Sigmoid colon (tissue), 4 donors: Measurements from ENCODE around the gene PLCL1.

Experiments used
- CTCF ChIP-seq, 4 experiments: fragments of 450-650 bp in 3 of 4; fragments of 200-600 bp in 1 of 4; IDR thresholded peaks; one replicate each; pipeline ENCODE4 v1.5.1; 2016 to 2019; ENCODE audit warnings: antibody characterized with exemption in 4 of 4, mild to moderate bottlenecking in 3 of 4, moderate library complexity in 2 of 4
- POLR2A ChIP-seq, 2 donors: fragments of 450-650 bp; IDR thresholded peaks; one replicate each; pipeline ENCODE4 v1.6.1; 2016; ENCODE audit warnings: antibody characterized with exemption in 2 of 2, mild to moderate bottlenecking in 2 of 2, moderate library complexity in 2 of 2
- POLR2AphosphoS5 ChIP-seq, 4 donors: sonication (generic); formaldehyde crosslinking; IDR thresholded peaks; one replicate each; pipeline ENCODE4 v1.6.1; 2017; ENCODE audit warnings: antibody characterized with exemption in 4 of 4

DNA sequence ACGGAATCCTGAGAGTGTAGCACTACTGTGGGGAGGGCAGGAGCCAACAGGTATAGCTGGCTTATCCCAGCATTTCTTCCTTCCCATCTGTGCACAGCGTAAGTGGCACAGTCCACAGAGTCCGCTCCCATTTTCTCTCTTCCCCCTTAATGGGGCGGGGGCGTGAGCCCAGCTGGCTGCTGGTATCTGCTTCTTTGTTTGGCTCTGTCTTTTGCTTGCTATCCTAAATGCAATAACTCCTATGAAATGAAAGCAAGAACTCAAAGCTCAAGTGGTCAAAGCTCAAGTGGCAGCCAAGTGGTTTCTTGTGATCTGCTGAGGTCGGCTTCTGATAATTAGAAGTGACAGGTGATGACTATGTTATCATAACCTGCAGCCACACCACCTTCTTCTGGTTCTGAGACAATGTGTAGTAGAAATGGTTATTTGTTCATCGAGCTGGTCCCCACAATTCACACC is 192.7 kb downstream of the PLCL1 start:
- no peak for TF ChIP-seq CTCF (IDR thresholded peaks at IDR 0.05)
- no peak for TF ChIP-seq POLR2A (IDR thresholded peaks at IDR 0.05)
- no peak for TF ChIP-seq POLR2AphosphoS5 (IDR thresholded peaks at IDR 0.05)
